IMR-90 (cell line): ENCODE results near the gene AGBL5. TPM values are rescaled to one million over a fixed set of nuclear protein-coding genes. Genes with fewer than 3 reads are reported as not detected.
A peak's percentile ranks its signal among the peaks of the same experiment; 100 is the strongest.

ENCODE experiments used
- ATAC-seq: fragments of 200-7000 bp; cut with Tn5 transposase; 2 replicates; pipeline ENCODE4 v1.9.1; 2020; ENCODE audit warnings: low read depth, mild to moderate bottlenecking, moderate library complexity
- BruUV-seq: library from RNA; stranded (reverse); fragments of 400-500 nt; replicated peaks from 2 replicates; lab custom pipeline; 2021; lab: Mats Ljungman, UMichigan
- CTCF ChIA-PET: fragments of 300-600 bp; formaldehyde crosslinking; extraction: SDS; loops from one replicate; lab custom pipeline; 2021; ENCODE audit warnings: antibody characterized with exemption; lab: Yijun Ruan, JAX
- POLR2A ChIA-PET: fragments of 300-600 bp; sonication (Branson Sonifier 250); formaldehyde crosslinking; loops from one replicate; lab custom pipeline; 2022; ENCODE audit warnings: antibody characterized with exemption; ENCODE audit not compliant: unreplicated experiment; lab: Charles Lee
- DNase-seq: peaks from one replicate; pipeline ENCODE4 v3.0.0; 2013
- H2AFZ ChIP-seq: replicated peaks from 2 replicates; pipeline ENCODE3; 2013; ENCODE audit warnings: low read length, mild to moderate bottlenecking; ENCODE audit not compliant: poor library complexity
- H2AK5ac ChIP-seq: 2 replicates; pipeline ENCODE4 v1.6.1; 2013; ENCODE audit warnings: low read depth, low read length, inconsistent platforms
- H2AK9ac ChIP-seq: replicated peaks from 2 replicates; pipeline ENCODE3; 2013; ENCODE audit warnings: mild to moderate bottlenecking, low read depth, low read length, moderate library complexity; ENCODE audit not compliant: poor library complexity
- H2BK120ac ChIP-seq: 2 replicates; pipeline ENCODE4 v1.6.1; 2013; ENCODE audit warnings: low read depth, low read length, inconsistent platforms
- H2BK15ac ChIP-seq: 3 replicates; pipeline ENCODE4 v1.6.1; 2013; ENCODE audit warnings: low read depth, low read length, inconsistent platforms
- H2BK20ac ChIP-seq: 2 replicates; pipeline ENCODE4 v1.6.1; 2013; ENCODE audit warnings: low read depth, mild to moderate bottlenecking, inconsistent platforms, low read length, moderate library complexity
- H2BK5ac ChIP-seq: 2 replicates; pipeline ENCODE4 v1.6.1; 2013; ENCODE audit warnings: mild to moderate bottlenecking, low read depth, low read length, inconsistent platforms; ENCODE audit not compliant: poor library complexity, severe bottlenecking
- H3K14ac ChIP-seq: replicated peaks from 2 replicates; pipeline ENCODE4 v1.6.1; 2013; ENCODE audit warnings: low read depth, low read length, inconsistent platforms
- H3K18ac ChIP-seq: 2 replicates; pipeline ENCODE4 v1.6.1; 2013; ENCODE audit warnings: low read depth, low read length, control low read depth
- H3K23ac ChIP-seq: 2 replicates; pipeline ENCODE4 v1.6.1; 2013; ENCODE audit warnings: low read depth, low read length, inconsistent platforms
- H3K27ac ChIP-seq: 2 replicates; pipeline ENCODE4 v1.5.1; 2013; ENCODE audit warnings: mild to moderate bottlenecking, control low read depth, low read length; ENCODE audit not compliant: insufficient read depth
- H3K27me3 ChIP-seq: 2 replicates; pipeline ENCODE4 v1.6.1; 2013; ENCODE audit warnings: low read length; ENCODE audit not compliant: control insufficient read depth, insufficient read depth
- H3K36me3 ChIP-seq: 2 replicates; pipeline ENCODE4 v1.6.1; 2013; ENCODE audit warnings: low read length, mixed read lengths; ENCODE audit not compliant: control insufficient read depth, insufficient read depth
- H3K4ac ChIP-seq: 2 replicates; pipeline ENCODE4 v1.6.1; 2013; ENCODE audit warnings: low read depth, low read length, inconsistent platforms
- H3K4me1 ChIP-seq: 2 replicates; pipeline ENCODE4 v1.6.1; 2013; ENCODE audit warnings: low read length, mixed read lengths; ENCODE audit not compliant: control insufficient read depth, insufficient read depth
- H3K4me2 ChIP-seq: 2 replicates; pipeline ENCODE4 v1.6.1; 2013; ENCODE audit warnings: low read depth, mild to moderate bottlenecking, control low read depth, low read length, moderate library complexity
- H3K4me3 ChIP-seq: 2 replicates; pipeline ENCODE4 v1.5.1; 2013; ENCODE audit warnings: low read depth, mild to moderate bottlenecking, control low read depth, low read length, moderate library complexity; ENCODE audit not compliant: insufficient read depth
- H3K56ac ChIP-seq: 2 replicates; pipeline ENCODE4 v1.6.1; 2013; ENCODE audit warnings: low read length, inconsistent platforms; ENCODE audit not compliant: insufficient read depth; ENCODE audit errors: extremely low read depth
- H3K79me1 ChIP-seq, 2 experiments: 2 replicates each; pipeline ENCODE4 v1.6.1; 2013; ENCODE audit warnings: low read length in 2 of 2, inconsistent platforms in 1 of 2, low read depth in 1 of 2
- H3K9ac ChIP-seq: 2 replicates; pipeline ENCODE4 v1.6.1; 2013; ENCODE audit warnings: low read depth, low read length, control low read depth
- H3K9me1 ChIP-seq: 2 replicates; pipeline ENCODE4 v1.6.1; 2013; ENCODE audit warnings: low read length, inconsistent platforms; ENCODE audit not compliant: insufficient read depth
- H3K9me3 ChIP-seq: 2 replicates; pipeline ENCODE4 v1.6.1; 2013; ENCODE audit warnings: low read length; ENCODE audit not compliant: control insufficient read depth, insufficient read depth
- H4K20me1 ChIP-seq: 2 replicates; pipeline ENCODE4 v1.6.1; 2013; ENCODE audit warnings: low read length, inconsistent platforms; ENCODE audit not compliant: insufficient read depth
- H4K5ac ChIP-seq: 2 replicates; pipeline ENCODE4 v1.6.1; 2013; ENCODE audit warnings: mild to moderate bottlenecking, low read depth, low read length, control low read depth
- H4K8ac ChIP-seq, 2 experiments: 2 replicates each; pipeline ENCODE4 v1.6.1; 2013; ENCODE audit warnings: low read depth in 2 of 2, low read length in 2 of 2, control low read depth in 1 of 2, inconsistent platforms in 1 of 2
- H4K91ac ChIP-seq: 2 replicates; pipeline ENCODE4 v1.6.1; 2013; ENCODE audit warnings: low read depth, low read length, inconsistent platforms; ENCODE audit not compliant: insufficient read depth
- BHLHE40 ChIP-seq: fragments of 150-350 bp; IDR thresholded peaks from 2 replicates; pipeline ENCODE4 v1.6.1; 2016; ENCODE audit warnings: mild to moderate bottlenecking, low read depth, low read length
- CTCF ChIP-seq: conservative IDR thresholded peaks from 2 replicates; pipeline ENCODE4 v1.5.1; 2012; ENCODE audit warnings: mild to moderate bottlenecking, low read depth, low read length, improper control_type of control experiment
- ELK1 ChIP-seq: fragments of 150-350 bp; IDR thresholded peaks from 2 replicates; pipeline ENCODE4 v1.6.1; 2016; ENCODE audit warnings: low read depth, mild to moderate bottlenecking, low read length, moderate library complexity, borderline replicate concordance
- FOS ChIP-seq: fragments of 150-350 bp; IDR thresholded peaks from 2 replicates; pipeline ENCODE4 v1.6.1; 2016; ENCODE audit warnings: low read depth, low read length
- WGBS, 2 experiments: methylation state at CpG; one replicate each; pipeline versions ENCODE4 v1.1.5 to v1.1.7; 2013; ENCODE audit warnings: missing lambda C conversion rate in 2 of 2; ENCODE audit not compliant: insufficient read length in 1 of 2; ENCODE audit errors: extremely low coverage in 2 of 2; 5-methylcytosine and 5-hydroxymethylcytosine counted together
- dilution Hi-C: fragments of 300-500 bp; cut with HindIII; formaldehyde crosslinking; loops from one replicate; pipeline ENCODE4 v1.14.3; 2018; ENCODE audit warnings: low sequenced_read_pairs; ENCODE audit not compliant: unreplicated experiment
- in situ Hi-C: fragments of 300-500 bp; cut with MboI; formaldehyde crosslinking; loops from 3 replicates; pipeline ENCODE4 v1.14.3; 2019; ENCODE audit warnings: low sequenced_read_pairs, inconsistent platforms, mixed read lengths
- intact Hi-C: fragments of 100-400 bp; cut with micrococcal nuclease; formaldehyde crosslinking; loops from 2 replicates; pipeline ENCODE4 v1.10.0; 2022
- polyA plus RNA-seq, 3 experiments: library from polyadenylated mRNA; depleted of rRNA; stranded (reverse); fragments of >200 nt; gene quantifications; 2 replicates each; pipeline ENCODE4 v1.2.3, GENCODE V29; 2012; ENCODE audit warnings: low replicate concordance in 1 of 3
- total RNA-seq: library from RNA; depleted of rRNA; stranded (reverse); fragments of >200 nt; gene quantifications from 2 replicates; pipeline ENCODE4 v1.2.3, GENCODE V29; 2012

Gene AGBL5
- total and polyA plus RNA-seq, 2 of the 4 experiments (the other 2 are of a cell fraction): 19.0 to 26.2 TPM

DNA sequence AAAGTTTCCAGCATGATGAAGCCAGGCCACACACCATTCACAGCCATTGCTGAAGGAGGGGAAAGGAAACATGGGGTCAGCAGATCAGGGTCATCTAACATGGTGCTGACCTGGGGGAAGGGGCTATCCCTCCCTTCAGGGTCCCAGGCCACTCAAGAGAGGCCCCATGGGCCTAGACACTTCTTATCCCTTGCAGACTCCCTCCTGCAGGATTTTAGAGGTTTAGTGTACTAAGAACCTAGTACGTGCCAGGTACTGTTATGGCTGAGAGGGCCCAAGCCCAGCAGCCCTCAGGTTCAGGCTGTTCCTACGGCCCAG is 43.9 kb downstream of the AGBL5 start:
- Histone ChIP-seq H3K56ac (no peak overlapping the region), H4K5ac (no peak overlapping the region), H3K4me3 (no peak overlapping the region), H3K27ac (no peak overlapping the region), H2AK5ac (no peak overlapping the region), H2AFZ (peak overlapping the region; percentile 98), H3K4me1 (0 out of 2 replicates have a peak, but pooled peaks cover 3% of the 10 kb centered on the region), H4K20me1 (no peaks in the 10 kb centered on the region; the same call in 1 of the 2 replicates), H4K8ac (peak overlapping the region in 1 of 2 experiments; percentile 94; a peak in 2 of 4 replicates), H3K4ac (no peak overlapping the region), H2BK15ac (no peak overlapping the region), H3K27me3 (peaks cover 2% of the 10 kb centered on the region; the same call in 1 of the 2 replicates), H3K36me3 (no peaks in the 10 kb centered on the region), H3K18ac (no peak overlapping the region), H3K9me1 (peaks cover 7% of the 10 kb centered on the region; the same call in 1 of the 2 replicates), H2BK5ac (no peak overlapping the region), H3K4me2 (no peak overlapping the region), H3K9ac (no peak overlapping the region), H3K14ac (no peak overlapping the region), H2BK120ac (no peak overlapping the region), H4K91ac (no peak overlapping the region), H3K9me3 (no peaks in the 10 kb centered on the region), H3K79me1 (no peaks in the 10 kb centered on the region), H3K23ac (no peak overlapping the region), H2AK9ac (peak overlapping the region; percentile 25), H2BK20ac (no peak overlapping the region)
- WGBS, 2 experiments: 100% methylated on average over 1 of the region's 2 CpGs; no CpG with 5 or more reads in 1 of the 2 experiments
- no TSS peak for BruUV-seq
- ATAC-seq (no peak), DNase-seq (no peak)
- intact Hi-C loops: no loop called here
- ChIA-PET CTCF (no interaction called here), POLR2A (interaction anchor here (0.6 kb wide), 1 partner anchor 198 kb away, joined by 13 read pairs; no protein-coding TSS in a partner anchor)
- in situ Hi-C loops: loop anchor here (5.0 kb wide), 1 partner anchor 187 kb away; the partner anchor contains the start of gene TRIM54
- TF ChIP-seq FOS (no peak), BHLHE40 (no peak), CTCF (no peak), ELK1 (no peak)
- dilution Hi-C loops: no loop called here
